Posterior vena cava (tissue), 2 donors: Measurements from ENCODE around the gene TCTA. TPM values are rescaled to one million over a fixed set of nuclear protein-coding genes. Genes with fewer than 3 reads are reported as not detected.
A peak's percentile ranks its signal among the peaks of the same experiment; 100 is the strongest.
"Not testable (repeated sequence)": the region's sequence is repeated elsewhere in the genome, so short reads cannot be mapped to it uniquely, and the experiment has no call there.

Experiments used
- DNase-seq: peaks from one replicate; pipeline ENCODE4 v3.0.0-alpha.2; 2020; ENCODE audit warnings: low spot score
- intact Hi-C, 2 donors: fragments of 100-400 bp; cut with DNase I; formaldehyde crosslinking; loops; one replicate each; pipeline versions ENCODE4 v1.14.1 to v1.14.2; 2022 to 2023
- long read RNA-seq, 2 donors: library from polyadenylated mRNA; unstranded; transcript quantifications; one replicate each; pipeline ENCODE4 v2.0.0, GENCODE V29; 2020 to 2021
- total RNA-seq, 2 donors: library from RNA; stranded (reverse); fragmentation: NEBNext Ultra II Directional; extraction: Animal tissue kit (Norgen Biotek cat#: 25700); gene quantifications; one replicate each; pipeline ENCODE4 v1.2.1, GENCODE V29; 2021
- donor health status: DM: yes; HTN: yes; CAD: no.
- donor health status: DM: yes; HTN: yes; CAD: no.

The TCTA gene, protein sequence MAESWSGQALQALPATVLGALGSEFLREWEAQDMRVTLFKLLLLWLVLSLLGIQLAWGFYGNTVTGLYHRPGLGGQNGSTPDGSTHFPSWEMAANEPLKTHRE
- 10 to 100 TPM; 20.8 to 33.6 TPM for total RNA-seq
- long read RNA-seq, donor 1, partial matches to known transcripts = 0 of 9 reads
- long read RNA-seq, donor 1, other reads (novel, unspliced or antisense) = 5 of 9 reads
- long read RNA-seq, donor 2, transcript TCTA-201 (3 exons, 2,146 nt) = major isoform, 42 of 49 reads
- long read RNA-seq, donor 2, partial matches to known transcripts = 2 of 49 reads
- long read RNA-seq, donor 2, other reads (novel, unspliced or antisense) = 4 of 49 reads

DNA sequence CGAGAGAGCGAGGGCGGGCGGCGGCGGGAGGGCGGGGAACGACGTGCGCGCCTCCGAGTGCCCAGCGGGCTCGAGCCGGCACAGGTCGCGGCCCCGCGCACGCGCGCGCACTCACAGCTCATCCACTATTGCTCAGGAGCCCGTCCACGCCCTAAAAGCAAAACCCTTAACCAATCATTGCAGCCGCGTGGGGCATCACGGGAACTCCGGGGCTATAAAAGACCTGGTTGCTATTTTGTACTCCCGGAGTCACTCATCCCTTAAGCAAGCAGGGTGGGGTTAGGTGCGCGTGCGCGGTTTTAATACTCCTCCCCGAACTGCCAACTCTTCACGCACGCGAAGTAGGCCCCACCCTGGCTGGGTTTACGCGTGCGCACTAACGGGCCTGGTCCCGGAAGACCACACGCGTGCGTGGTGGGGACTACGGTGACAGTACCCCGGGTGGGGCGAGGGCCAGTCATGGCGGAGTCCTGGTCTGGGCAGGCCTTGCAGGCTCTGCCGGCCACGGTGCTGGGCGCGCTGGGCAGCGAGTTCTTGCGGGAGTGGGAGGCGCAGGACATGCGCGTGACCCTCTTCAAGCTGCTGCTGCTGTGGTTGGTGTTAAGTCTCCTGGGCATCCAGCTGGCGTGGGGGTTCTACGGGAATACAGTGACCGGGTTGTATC, at the start of gene TCTA, which contains the start of gene RHOA:
Gene TCTA, plus strand, starts transcription at position 456 of the 664 bp plus-strand sequence. Its CDS starts 4 bp downstream, at position 460.
Gene RHOA, minus strand, starts transcription at position 9 of the 664 bp plus-strand sequence. CDS start 36,387 bp downstream, outside the sequence.
- intact Hi-C loops = loop anchor here in 1 of 2 donors (5.0 to 10.0 kb wide), 2 partner anchors 35 to 57 kb away; partner anchors contain the start of gene GPX1
- DNase-seq = peak; percentile 100

DNA sequence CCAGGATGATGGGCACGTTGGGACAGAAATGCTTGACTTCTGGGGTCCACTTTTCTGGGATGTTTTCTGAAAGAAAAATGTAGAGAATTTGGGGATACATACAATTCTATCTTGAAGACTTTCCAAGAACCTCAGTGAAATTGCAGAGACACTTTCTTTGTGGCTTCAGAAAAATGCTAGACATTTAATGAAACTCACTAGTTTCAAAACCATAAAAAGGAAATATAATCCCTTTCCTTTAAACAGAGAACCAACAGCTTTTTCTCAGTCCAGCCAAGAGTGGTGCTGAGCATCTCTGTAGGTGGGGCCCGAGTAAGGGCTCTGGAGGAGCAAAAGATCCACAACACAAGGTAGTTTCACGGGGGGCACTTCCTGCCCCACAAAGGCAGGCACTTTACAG, 49.7 kb upstream of the TCTA start:
- intact Hi-C loops = loop anchor here in 1 of 2 donors (2.0 kb wide), 1 partner anchor 14 kb away; no protein-coding TSS in a partner anchor
- no peak for DNase-seq

DNA sequence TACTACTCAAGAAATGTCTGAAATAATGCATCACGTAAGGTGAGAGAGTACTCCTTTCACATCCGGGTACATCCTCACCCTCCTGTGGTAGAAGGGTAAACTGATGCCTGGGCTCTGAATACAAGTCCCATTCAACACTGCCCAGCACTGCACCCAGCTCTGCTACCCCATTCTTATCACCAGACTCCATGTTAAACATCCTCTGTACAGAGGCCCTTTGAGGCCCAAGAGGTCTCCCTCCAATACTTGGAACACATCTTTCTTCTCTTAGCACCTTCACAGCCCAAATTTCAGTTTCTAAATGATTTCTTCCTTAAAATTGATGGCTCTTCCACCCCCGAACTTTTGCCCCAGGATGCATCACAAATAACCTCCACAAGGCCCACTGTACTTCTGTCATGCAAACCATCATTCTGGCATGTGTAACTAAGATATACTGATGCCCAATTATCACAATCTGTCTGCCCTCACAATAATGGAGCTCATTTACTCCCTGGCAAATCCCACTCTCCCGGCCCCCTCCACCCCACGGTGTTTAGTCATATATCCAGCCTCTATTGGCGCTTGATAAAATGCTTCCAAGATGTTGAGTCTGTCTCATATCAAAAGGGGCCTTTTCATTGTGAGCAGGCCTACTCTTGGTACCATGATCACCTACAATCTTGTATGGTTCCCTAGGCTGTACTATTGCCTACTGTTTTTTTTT, 41.5 kb upstream of the TCTA start:
- intact Hi-C loops = no loop called here

DNA sequence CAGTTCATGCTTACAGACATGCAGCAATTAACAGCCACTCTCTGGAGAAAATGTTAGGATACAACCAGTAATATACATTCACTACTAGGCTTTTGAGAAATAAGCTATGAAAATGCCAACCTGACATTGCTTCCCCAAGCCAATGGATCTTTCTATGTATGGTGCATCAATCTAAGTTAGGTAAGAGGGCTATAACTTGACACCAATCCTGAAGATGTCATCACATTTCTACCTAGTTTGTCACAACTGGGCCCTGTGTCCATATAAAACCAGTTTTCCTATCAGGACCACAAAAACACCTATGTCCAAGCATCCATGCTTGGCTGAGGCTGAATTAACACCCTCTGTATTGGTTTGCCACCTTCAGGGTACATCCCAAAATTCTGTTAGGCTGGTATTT, 40.3 kb upstream of the TCTA start:
- no peak for DNase-seq
- intact Hi-C loops = no loop called here

More for the DNA sequence above, 41.5 kb upstream of the TCTA start:
- DNase-seq = no peak

DNA sequence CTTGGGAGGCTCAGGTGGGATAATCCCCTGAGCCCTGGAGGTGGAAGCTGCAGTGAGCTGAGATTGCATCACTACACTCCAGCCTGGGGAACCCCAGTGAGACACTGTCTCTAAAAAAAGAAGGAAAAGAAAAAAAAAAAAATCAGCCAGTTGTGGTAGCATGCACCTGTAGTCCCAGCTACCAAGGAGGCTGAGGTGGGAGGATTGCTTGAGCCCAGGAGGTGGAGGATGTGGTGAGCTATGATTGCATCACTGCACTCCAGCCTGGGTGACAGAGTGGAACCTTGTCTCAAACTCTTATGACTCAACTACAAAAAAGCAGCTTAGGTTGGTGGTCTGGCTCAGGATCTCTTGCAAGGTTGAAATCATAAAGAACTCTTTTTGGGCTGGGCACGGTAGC, 34.7 kb upstream of the TCTA start:
- DNase-seq = no peak
- intact Hi-C loops = loop anchor here in 1 of 2 donors (2.0 to 5.0 kb wide), 2 partner anchors 15 to 35 kb away; partner anchors contain the start of genes RHOA and TCTA

DNA sequence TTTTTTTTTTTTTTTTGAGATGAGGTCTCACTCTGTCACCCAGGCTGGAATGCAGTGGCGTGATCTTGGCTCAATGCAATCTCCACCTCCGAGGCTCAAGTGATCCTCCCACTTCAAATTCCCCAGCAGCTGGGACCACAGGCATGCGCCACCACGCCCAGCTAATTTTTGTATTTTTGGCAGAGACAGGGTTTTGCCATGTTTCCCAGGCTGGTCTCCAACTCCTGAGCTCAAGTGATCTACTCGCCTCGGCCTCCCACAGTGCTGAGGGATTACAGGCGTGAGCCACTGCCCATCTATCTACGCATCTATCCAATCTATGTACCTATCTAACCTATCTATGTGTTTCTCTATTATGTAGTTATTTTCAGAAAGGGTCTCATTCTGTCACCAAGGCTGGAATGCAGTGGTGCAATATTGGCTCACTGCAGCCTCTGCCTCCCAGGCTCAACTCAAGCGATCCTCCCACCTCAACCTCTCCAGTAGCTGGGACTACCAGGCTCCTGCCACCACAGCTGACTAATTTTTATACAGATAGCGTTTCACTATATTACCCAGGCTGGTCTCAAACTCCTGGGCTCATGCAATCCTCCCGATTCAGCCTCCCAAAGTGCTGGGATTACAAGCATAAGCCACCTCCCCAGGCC, 33.9 kb upstream of the TCTA start:
- intact Hi-C loops = loop anchor here in 1 of 2 donors (5.0 kb wide), 1 partner anchor 34 kb away; the partner anchor contains the start of genes RHOA and TCTA
- peak; percentile 77 for DNase-seq

DNA sequence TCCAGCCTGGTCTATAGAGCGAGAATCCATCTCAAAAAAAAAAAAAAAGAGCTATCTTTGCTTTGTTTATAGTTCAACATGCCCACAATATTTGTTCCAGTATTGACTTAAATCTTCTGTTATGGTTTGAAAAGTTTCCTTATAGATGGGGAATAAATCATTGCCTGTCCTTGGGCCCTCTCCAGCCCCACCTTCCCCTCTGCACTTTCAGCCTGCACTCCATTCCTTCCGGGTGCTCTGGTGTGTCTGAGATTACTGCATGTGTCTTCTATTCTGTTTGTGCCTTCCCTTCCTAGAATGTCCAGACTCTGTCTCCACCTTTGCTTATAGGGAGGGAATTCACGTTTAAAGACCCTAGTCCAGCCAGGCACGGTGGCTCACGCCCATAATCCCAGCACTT, 28.8 kb upstream of the TCTA start:
- intact Hi-C loops = no loop called here
- peak; percentile 16 for DNase-seq

DNA sequence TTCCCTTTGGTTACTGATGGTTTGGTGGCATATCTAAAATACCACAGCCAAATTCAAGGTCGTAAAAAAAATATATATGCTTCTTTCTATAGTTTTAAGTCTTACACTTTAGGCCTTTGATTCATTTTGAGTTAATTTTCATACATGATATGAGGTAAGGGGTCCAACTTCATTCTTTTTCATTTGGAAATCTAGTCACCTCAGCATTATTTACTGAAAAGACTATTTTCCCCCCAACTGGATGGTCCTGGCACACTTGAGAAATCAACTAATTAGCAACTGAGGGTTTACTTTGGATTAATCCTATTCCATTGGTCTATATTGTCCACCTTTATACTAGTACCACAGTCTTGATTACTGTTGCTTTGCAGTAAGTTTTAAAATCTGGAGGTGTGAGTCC, 26.6 kb upstream of the TCTA start:
- DNase-seq = no peak
- intact Hi-C loops = no loop called here

DNA sequence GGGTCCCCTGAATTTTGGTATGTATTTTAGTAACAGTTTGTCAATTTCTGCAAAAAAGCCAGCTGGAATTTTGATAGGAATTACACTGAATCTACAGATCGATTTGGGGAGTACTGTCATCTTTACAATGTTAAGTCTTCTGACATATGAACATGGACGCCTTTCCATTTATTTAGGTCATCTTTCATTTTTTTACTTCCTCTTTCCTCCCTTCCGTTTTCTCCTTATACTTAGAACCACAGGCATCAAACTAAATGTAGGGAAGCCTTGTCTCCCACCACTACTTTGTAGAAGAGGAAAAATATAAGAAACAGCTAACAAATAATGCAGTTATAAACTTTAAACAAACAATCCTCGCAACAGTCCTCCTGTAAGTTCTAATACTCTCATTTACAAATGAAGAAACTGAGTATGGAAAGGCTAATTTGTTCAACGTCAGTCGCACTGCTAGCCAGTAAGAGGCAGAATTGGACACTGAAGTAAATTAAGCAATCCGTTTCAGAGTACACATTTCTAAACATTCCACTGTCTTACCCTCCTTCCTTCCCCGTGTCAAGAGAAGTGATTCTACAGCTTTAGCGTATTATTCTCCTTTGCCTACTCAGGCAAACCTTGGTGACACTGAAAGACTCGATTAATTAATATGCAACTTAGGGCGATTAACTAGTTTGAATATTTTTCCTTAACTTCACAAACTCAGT, 26.0 kb upstream of the TCTA start:
- intact Hi-C loops = no loop called here
- no peak for DNase-seq

DNA sequence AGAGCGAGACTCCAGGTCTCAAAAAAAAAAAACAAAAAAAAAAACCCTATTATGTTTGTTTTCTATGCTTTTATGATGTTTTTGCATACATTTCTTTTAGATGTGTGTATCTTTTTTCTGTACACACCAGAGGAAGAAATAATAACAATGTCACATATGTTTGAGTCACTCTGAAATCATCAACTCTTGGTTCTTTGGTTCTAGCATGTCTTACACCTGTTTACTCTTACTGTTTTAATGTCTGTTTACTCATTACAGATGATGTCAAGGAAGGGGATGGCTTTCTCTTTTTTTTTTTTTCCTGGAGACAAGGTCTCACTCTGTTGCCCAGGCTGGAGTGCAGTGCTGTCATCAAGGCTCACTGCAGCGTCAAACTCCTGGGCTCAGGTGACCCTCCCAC, 24.5 kb upstream of the TCTA start:
- DNase-seq = no peak
- intact Hi-C loops = no loop called here

DNA sequence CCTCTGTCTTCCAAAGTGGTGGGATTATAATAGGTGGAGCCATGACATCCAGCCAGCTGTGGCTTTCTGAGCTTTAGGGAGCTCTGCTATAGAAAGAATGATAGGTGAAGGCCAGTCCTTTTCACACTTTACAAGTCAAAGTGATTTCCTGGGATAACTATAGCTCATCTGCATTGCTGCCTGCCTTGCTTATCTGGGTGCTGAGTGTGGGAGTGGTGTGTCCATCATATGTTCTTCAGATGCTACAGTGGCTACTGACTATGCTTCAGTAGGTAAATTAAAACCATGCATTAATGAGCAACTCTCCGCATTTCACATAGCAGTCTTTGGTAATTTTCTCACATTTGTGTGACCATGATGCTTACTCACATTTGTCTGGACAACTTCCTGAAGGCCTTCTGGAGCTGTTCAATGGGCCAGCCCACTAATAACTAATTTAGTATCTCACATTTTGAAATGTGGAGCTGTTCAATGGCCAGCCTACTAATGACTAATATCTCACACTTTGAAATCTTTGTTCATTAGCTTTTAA, 23.9 kb upstream of the TCTA start:
- DNase-seq = no peak
- intact Hi-C loops = no loop called here

DNA sequence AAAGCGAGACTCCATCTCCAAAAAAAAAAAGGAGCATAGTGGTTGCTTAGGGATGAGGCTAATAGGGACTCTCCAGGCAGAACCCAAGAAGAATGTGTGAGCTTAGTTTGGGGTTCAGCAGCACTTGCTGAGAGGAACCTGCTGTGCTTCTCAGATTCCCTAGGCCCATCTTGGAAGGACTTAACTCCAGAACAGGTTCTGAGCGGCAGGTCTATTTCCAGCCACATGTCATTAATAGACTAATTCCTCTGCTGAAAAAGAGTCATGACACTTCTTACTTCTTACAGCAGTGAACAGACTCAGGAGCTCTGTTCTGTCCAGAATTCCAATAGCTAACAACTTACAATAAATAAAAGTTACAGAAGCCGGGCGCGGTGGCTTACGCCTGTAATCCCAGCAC, 22.9 kb upstream of the TCTA start:
- intact Hi-C loops = no loop called here
- no peak for DNase-seq

DNA sequence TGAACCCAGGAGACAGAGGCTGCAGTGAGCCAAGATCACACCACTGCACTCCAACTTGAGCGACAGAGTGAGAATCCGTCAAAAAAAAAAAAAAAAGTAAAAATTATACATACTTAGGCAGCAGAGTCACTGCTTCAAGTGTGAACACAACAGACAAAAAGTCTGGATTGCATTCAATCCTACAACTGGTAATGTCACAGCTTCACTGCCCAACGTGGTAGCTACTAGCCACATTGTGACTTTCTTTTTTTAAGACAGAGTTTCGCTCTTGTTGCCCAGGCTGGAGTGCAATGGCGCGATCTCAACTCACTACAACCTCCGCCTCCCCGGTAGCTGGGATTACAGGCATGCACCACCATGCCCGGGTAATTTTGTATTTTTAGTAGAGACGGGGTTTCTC, 20.9 kb upstream of the TCTA start:
- DNase-seq = peak; percentile 6
- intact Hi-C loops = not testable (repeated sequence)

DNA sequence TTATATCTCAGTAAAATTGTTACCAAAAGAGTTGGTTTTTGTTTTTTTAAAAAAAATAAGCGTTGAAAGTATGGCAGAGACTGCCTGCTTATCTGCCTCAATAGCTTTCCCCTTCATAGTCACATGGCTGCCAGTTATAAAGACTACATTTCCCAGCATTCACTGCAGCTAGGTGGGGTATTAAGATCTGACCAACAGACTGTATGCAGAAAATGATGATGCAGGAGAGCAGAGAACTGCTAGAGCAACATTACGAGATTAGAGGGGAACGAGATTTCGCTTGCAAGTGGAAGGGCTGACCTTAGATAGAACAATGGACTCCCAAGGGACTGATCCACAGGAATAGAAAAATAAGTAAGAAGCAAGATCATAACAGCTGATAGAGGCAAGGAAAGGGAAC, 14.8 kb upstream of the TCTA start:
- intact Hi-C loops = no loop called here
- no peak for DNase-seq

DNA sequence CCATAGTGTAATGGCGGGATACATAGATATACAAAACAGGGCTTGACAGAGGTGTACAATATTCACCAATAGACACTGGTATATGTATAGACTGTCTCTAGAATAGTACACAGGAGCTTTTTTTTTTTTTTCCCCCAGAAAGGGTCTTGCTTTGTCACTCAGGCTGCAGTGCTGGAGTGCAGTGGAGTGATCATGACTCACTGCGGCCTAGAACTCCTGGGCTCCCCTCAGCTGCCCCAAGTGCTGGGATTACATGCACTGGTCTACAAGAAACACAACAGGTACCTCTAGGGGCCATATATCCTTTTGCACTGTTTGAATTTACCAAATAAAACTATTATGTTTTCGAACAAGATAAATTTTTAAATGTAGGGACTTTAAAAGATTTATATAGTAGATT, 12.8 kb upstream of the TCTA start:
- intact Hi-C loops = no loop called here
- peak; percentile 31 for DNase-seq

DNA sequence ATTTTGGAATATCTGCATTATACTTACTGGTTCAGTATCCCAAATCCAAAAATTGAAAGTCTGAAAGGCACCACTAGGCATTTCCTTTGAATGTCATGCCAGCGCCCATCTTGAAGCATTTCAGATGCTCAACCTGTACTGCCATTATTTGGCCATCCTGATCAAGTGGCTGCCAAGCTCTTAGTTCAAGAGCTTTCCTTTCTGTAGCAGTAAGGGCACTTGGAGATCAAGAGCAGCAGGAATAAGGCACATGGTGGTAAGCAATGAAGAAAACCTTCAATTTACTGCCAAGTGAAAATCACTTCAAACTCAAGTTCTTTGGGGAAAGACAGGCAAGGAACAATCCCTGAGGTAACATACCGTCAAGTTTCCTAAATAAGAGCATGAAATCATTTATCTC, 10.5 kb upstream of the TCTA start:
- intact Hi-C loops = loop anchor here in 1 of 2 donors (10.0 kb wide), 1 partner anchor 47 kb away; the partner anchor contains the start of gene GPX1
- DNase-seq = no peak

DNA sequence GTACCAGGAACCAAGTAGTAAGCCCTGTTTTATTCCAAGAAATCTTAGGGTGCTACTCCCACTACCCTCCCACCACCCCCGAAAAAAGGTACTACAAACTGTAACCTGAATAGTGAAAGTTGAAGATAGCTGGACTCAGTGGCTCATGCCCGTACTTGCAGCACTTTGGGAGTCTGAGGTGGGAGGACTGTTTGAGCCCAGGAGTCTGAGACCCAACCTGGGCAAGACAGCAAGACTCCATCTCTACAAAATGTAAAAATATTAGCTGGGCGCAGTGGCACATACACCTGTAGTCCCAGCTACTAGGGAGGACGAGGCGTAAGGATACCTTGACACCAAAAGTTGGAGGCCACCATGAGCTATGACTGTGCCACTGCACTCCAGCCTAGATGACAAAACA, 8.3 kb upstream of the TCTA start:
- DNase-seq = peak; percentile 14
- intact Hi-C loops = loop anchor here in 1 of 2 donors (10.0 kb wide), 1 partner anchor 49 kb away; the partner anchor contains the start of gene GPX1

DNA sequence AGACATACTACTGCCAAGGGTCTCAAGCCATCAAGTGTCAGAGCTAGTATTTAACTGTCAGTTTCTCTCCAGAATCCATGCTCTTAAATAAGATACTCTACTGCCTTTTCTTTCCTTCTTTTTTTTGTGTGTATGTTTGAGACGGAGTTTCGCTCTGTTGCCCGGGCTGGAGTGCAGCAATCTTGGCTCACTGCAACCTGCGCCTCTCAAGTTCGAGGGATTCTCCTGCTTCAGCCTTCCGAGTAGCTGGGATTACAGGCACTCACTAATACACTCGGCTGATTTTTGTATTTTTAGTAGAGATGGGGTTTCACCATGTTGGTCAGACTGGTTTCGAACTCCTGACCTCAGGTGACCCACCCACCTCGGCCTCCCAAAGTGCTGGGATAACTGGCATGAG, 6.7 kb upstream of the TCTA start:
- intact Hi-C loops = loop anchor here in 1 of 2 donors (10.0 kb wide), 1 partner anchor 51 kb away; the partner anchor contains the start of gene GPX1
- not testable (repeated sequence) for DNase-seq
